Embryonic facial prominence (tissue), 1 donor: ENCODE data around the gene MASP1.
"Not testable (repeated sequence)": the region's sequence is repeated elsewhere in the genome, so short reads cannot be mapped to it uniquely, and the experiment has no call there.

Source experiments
- DNase-seq: peaks from one replicate; pipeline ENCODE4 v3.0.0-alpha.2; 2016; ENCODE audit errors: extremely low spot score

MASP1 gene

DNA sequence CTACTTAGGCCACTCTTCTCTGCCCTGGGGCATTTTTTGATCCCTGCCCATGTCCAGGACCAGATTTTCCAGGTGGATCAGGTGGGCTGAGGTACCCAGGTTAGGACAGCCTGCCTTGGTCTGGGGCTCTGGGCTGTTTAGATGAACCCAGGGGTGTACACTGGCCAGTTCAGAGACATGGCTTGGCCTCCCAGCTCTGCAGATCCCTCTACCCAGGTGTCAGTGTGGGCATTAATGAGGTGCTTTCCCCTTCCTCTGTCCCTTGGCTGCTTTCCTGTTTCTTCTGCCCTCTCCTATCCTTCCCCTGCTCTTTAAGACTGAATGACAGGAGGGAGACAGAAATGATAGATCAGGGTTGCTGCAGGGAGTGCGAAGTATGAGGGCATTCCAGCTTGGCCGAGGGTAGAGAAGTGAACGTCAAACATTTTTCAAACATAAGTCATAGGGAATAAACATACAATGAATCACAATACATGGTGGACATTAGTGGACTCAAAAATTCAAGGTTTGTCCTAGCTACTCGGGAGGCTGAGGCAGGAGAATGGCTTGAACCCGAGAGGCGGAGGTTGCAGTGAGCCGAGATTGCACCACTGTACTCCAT lies 63.8 kb downstream of the MASP1 start:
- no peak for DNase-seq

DNA sequence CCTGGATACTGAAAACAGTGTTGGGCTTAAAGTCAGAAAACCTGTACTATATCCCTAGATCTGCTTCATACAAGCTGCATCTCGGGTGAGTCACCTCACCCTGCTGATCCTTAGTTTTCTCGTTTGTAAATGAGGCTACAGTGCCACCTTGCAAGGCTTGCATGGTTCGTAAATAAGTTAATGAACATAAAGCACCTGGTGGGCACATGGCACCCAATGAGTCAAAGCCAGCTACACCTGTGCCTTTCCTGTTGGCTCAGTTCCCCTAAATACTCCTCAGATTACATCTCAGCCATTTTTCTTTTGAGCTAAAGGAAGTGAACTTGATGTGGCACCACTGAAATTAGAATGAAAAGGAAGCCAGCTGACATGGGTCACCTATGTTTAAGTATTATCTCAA lies 67.7 kb downstream of the MASP1 start:
- no peak for DNase-seq

DNA sequence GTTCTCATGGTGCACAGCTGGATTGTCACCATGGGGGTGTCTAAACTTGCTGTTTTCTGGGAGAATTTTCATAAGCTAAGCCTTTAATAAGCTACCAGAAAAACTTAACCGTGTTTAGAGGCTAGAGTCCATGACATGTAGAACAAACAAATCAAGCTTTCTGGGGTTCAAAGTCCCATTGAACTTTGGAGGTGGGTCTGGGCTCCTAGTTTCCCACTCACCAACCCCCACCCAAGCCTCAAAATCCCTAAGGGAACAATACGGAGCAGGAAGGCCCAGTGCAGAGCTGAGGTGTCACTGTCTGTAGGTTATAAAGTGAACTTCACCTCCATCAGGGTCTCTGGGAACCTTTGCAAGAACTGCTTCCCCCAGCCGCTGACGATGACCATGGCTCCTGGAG lies 68.7 kb downstream of the MASP1 start:
- DNase-seq = no peak

DNA sequence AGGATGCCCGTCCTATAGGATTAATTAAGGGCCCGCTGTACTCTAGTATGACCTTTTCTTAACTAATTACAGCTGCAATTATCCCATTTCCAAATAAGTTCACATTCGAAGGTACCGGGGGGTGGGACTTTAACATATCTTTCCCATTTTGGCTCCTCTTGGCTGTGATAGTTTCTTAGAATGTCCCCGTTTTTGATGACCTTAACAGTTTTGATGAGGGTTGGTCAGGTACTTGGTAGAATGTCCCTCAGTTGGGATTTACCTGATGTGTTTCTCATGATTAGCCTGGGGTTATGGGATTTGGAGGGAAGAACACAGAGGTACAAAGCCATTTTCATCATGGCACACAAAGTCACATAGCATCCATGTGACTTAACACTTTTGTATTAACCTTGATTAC lies 76.1 kb downstream of the MASP1 start:
- no peak for DNase-seq

DNA sequence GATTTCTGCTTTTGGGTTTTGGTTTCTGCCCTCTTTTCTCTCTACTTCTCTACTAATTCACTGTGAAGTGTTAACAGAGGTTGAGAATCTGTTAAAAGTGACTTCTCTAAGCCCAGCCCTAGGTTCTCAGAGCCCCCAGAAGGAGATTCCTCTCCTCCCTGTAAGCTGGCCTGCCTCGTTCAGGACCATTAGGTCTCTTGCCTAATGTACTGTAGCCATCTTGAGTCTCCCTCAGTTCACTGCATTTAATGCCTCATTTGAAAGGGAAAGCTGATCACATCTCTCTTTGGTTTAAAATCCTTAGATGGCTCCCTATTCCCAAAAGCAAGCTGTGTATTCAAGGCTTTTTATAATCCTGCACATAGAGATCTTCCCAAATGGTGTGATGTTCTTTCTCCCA lies 77.9 kb downstream of the MASP1 start:
- DNase-seq = no peak

DNA sequence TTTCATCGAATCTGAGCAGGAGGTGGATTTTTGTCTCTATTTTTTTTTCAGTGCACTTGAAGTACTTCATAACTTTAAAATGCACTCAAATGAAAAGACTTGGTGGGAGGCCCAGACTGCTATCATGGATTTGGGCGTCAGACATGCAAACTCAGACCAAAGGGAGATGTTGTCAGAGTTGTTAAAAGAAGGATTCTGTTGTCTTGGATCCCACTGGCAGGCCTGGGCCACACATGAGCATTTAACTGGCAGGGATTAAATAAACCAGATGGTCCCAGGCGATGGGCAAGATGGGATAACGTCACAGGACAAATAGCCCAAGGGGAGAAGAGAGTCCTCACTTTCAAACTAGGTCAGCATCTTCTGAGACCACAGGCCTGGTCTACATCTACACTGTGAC lies 78.8 kb downstream of the MASP1 start:
- no peak for DNase-seq

DNA sequence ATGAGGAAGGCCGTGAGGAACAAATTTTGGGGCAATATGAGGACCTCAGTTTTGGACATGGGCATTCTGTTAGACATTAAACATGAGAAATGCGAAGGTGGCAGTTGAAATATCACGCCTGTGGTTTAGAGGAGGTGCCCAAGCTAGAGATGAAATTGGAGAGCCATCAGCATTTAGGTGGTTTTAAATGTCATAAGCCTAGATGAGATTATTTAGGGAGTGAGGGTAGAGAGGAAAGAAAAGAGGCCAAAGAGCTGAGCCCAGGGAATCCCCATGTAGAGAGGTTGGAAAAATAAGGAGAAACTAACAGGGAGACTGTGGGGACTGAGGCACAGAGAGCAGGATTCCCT lies 79.4 kb downstream of the MASP1 start:
- DNase-seq = no peak

DNA sequence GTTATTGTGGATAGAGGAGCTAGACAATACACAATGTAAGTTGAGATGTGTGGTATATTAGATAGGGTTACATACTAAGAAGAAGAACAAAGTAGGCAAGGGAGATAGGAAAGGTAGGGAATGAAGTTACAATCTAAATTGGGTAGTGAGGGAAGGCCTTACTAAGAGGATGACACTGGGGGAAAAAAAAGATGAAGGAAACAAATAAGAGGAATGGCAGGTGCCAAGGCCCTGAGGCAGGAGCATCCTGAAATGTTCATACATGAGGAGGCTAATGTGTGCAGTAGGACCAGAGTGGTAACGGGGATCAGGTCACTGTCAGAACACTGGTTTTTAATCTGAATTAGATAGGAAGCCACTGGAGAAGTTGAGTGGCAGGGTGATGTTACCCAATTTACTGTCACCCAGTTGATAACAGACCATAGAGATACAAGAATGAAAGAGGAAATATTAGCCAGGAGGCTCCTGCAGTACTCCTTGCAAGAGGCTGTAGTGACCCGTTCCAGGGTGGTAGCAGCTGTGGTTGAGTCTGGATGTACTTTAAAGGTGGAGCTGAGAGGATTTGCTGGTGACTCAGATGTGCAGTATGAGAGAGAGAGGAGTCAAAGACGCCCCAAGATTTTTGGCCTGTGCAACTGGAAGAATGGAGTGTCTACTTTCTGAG lies 79.9 kb downstream of the MASP1 start:
- DNase-seq = no peak

DNA sequence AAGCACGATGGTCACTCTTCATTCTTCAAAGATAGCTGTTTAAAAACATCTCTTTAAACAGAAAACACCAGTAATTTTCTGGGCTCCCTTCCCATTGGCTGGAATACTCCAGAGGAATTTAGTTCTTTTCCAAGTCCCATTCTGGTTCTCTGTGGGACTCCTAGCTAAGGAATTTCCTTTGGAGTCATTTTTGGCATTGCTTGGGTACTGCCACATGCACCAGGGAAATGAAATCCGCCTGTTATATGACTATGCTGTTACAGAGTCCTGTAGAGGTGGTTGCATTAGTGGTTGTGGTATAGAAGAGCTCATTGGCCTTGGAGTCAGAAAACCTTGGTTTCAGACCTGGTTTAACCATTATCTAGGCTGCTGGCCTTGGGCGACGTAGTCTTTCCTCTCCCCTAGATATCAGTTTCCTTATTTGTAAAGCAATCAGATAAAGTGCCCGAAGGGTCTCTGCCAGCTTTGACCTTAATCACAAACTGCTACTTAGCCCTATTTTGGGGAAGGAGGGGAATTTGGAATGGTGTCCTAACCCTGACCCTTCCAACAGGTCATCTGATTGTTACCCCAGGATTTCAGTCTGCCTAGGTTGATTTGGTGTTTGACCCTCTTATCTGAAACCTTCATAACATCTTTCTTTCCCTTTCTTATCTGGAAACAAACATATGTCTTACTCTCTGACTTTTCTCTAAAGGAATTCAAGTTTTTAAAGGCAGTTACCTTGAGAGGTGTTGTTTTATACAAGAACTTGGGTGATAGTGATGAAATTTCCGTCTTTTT lies 80.8 kb downstream of the MASP1 start:
- DNase-seq = no peak

DNA sequence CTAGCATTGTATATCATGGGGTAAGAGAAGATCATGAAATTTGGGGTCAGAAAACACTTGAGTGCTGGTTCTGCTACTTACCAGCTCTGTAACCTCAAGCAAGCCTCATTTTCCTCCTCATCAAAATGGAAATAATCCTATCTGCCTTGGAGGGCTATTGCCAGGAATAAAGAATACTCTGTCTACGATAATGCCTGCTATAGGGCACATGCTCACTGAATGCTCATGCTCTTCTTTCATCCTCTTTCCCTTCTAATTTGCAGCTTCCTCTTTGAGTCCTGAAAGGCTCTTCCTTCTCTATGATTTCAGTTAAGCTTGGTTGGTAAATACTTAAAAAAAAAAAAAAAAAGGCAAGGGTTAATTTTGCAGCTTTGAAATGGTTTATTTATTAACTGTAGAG lies 81.4 kb downstream of the MASP1 start:
- no peak for DNase-seq

DNA sequence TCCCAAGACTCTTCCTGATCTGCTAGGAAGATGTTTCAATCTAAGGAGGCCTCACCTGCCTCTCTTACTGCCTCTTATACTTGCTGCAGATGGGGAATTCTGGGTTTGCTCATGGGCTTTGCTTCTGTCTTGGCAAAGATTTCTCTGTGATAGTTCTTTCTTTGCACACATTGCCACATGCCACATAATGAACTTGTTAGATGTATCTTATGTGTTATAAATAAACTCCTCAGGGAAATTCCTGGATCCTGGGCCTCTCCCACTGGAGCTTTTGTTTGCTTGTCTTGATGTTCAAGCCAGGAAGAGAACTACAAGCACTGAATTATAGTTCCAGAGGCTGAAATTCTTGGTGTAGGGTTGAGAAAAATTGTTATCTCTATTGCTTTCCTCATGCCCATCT lies 82.0 kb downstream of the MASP1 start:
- DNase-seq = no peak

DNA sequence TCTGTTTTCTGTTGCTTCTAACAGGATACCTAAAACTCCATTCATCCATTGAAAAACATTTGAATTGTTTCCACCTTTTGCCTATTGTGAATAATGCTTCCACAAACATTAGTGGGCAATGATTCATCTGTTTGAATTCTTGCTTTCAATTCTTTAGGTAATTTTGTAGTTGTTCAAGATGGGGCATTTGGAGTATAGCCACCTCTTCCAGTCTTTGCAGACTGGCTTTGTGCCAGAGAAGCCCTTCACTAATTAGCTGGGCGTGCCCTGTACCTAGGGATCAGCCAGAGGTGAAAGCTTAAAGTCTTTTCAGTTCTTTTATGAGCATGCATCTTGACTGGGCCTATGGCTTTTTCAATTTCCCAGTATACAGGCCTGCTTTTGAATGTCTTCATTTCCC lies 83.4 kb downstream of the MASP1 start:
- DNase-seq = no peak

DNA sequence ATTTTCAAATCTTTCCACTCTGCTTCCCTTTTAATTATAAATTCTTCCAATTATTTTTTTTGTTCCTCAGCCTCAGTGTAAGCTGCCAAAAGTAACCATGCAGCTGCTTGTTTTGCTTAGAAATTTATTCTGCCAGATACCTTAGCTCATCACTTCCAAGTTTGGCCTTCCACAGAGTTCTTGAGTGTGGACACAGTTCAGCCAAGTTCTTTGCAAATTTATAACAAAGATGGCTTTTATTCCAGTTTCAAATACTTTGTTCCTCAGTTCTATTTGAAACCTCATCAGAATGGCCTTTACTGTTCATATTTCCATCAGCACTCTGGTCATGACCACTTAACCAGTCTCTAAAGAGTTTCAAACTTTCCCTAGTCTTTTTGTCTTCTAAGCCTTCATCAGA lies 83.9 kb downstream of the MASP1 start:
- DNase-seq = no peak

DNA sequence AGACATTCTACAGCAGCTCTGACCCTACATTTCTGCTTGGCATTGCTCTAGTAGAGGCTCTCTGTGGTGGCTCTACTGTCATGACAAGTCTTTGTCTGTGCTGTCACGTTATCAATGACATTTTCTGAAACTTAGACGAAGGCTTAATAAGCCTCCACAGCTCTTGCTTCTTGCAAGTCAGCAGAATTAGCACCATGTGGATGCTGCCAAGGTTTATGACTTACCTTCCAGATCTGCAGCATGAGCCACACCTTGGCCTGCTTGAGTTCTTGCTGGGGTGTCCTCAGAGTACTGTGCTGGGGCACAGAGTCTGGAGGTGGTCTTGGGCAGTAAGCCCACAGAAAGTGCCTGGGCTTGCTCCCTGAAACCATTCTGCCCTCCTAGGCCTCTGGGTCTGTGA lies 84.5 kb downstream of the MASP1 start:
- DNase-seq = no peak

DNA sequence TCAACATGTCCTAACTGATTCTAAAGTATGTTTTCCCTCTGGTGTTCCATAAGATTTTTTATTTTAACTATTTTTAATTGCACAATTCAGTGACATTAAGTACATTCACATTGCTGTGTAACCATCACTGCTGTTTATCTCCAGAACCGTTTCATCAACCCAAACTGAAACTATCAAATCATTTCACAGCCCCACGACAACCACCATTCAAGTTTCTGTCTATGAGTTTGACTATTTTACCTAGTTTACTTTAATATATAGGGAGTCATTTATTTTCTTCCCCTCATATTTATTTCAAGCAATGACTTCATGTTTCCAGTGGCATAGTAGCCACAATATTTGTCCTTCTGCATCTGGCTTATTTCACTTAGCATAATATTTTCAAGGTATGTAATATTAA lies 85.9 kb downstream of the MASP1 start:
- DNase-seq = no peak

DNA sequence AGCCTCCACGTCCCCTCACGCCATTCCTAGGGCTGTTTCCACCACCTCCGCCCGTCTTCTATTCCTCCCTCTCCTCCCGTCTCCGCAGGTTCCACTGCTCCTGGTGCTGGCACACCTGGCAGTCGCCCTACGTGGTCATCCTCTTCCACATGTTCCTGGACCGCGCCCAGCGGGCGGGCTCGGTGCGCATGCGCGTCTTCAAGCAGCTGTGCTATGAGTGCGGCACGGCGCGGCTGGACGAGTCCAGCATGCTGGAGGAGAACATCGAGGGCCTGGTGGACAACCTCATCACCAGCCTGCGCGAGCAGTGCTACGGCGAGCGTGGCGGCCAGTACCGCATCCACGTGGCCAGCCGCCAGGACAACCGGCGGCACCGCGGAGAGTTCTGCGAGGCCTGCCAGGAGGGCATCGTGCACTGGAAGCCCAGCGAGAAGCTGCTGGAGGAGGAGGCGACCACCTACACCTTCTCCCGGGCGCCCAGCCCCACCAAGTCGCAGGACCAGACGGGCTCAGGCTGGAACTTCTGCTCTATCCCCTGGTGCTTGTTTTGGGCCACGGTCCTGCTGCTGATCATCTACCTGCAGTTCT lies 92.0 kb downstream of the MASP1 start:
- not testable (repeated sequence) for DNase-seq

DNA sequence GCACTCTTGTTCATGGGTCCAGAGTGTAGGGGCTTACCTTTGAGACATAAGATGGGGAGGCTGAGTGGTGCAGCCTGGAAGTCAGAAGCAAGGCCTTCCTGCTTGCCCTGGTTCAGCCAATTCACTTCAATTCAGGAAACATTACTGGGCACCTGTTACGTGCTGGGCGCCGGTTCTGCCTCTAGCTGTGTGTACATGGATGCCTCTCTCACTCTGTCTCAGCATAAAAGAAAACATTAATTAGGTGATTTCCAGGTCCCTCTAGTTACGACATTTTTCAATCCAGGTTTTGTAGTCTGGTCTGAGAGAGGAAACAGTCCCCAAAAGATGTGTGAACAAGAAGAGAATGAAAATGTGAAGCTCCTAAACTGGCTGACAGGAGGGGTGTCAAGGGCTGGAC lies 93.0 kb downstream of the MASP1 start:
- no peak for DNase-seq

DNA sequence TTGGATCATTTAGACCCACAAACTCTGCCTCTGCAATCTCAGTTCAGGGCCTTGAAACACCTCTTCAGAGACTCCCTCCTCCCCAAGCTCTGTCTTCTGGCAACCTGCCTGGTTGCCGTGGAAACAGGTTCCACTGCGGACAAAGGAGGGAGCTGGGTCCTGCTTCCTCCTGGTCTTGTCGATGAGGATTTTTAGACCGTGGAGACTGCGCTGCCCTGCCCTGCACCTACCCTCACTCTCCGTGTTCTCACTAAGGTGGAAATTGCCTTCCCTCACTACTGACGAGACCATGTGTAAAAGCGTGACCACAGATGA lies 94.2 kb downstream of the MASP1 start, which contains the start of gene RTP1:
RTP1 (plus strand) TSS at position 152 of the 315 bp plus-strand sequence; CDS start at position 182, 30 bp downstream.
- no peak for DNase-seq

DNA sequence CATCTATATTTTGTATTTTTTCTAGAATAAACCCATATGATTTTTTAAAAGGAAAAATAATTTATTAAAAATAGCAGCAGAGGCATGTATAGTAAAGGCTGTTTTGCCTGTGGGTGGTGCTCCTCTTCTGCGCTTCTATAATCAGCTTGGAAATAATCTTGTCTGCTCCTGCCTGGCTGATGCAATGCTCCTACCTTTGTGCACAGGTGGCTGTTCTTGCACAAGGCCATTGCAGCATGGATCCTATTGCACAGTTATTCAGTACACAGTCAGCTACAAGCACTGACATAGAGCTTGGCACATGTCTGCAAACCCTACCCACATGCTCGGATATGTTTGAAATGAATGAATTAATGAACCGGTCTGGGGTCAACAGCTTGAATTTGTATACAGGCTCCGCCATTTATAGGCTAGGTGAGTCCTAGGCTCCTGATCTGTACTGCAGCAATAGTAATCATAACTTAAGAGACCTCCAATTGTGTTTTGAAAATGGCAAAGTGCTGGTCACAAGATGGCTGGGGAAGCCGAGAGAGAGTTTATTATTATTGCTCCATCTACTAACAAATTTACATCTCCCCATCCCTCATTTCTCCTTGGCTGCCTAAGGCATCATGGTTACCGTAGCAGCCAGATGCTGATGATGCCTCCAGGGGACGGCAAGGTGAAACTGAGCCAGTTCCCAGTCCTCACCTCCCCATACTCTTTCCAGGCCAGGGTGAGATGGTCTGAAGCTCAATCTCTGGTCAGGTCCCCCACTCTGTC lies 94.8 kb downstream of the MASP1 start:
- DNase-seq = no peak

DNA sequence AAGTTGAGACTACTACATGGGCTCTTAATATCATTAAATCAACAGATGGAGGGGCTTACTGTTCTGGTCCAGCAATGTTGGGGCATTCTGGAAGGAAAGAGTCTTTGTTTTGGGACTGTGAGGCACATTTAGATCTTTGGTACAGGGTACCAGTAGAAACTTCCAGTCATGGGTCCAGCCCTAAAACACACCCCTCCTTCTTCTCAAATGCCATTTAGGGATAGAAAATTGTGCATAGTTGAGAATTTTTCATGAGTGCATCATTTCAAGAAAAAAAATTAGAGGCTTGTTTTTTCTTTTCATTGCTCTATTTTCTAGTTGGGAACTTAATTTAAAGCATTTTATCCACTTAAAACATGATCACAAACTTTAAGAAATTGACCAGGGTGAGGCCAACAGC lies 98.4 kb downstream of the MASP1 start:
- DNase-seq = no peak

DNA sequence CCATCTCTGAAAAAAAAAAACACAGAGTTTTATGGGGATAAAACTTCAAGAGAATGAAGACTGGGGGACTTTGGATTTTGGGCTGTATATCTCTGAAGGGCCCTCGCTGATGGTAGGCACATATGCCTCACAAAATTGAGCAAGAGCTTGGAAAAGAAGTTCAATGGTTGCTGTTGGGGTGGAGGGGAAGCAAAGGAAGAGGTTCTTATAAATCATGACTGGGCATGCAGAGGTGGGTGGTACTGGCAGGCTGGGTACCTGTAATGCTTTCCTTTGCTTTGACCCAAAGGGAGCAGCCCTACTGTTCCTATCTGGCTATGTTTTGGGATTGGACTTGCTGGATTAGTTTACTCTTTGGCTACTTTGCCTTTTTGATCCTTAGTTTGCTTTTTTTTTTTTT lies 100.3 kb downstream of the MASP1 start:
- DNase-seq = no peak

DNA sequence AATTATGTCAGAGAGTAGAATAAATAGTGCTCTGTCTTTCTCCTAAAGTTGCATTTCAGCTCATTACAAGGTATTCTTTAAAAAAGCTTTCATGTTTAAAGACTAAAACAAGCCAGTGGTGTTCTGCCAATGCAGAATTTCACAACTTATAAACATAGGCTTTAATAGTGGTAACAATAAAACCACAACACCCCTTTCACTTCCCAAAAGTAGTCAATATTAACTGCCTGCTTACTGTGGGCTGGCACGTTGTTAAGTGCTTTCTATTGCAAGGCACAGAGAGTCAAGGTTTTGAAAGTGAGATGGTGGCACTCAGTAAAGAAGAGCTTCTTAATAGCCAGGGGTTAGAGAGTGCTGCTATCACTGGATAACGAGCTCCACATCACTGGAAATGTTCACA lies 102.6 kb downstream of the MASP1 start:
- no peak for DNase-seq
